MM.1S (cell line): ENCODE results near the gene KRT73.

Experiments
- DNase-seq: peaks from one replicate; pipeline ENCODE4 v3.0.0-alpha.2; 2015
- H2AFZ ChIP-seq: fragments of 300-600 bp; sonication (generic); 2 replicates; pipeline ENCODE4 v1.6.0; 2016; ENCODE audit warnings: antibody characterized with exemption, low read length
- H3F3A ChIP-seq: fragments of 300-600 bp; sonication (generic); 2 replicates; pipeline ENCODE4 v1.6.1; 2016; ENCODE audit warnings: mild to moderate bottlenecking, antibody characterized with exemption, low read length, moderate library complexity, mixed read lengths; ENCODE audit not compliant: insufficient read depth
- H3K27ac ChIP-seq: fragments of 300-600 bp; sonication (generic); 2 replicates; pipeline ENCODE4 v1.5.1; 2016; ENCODE audit warnings: mild to moderate bottlenecking, low read length
- H3K27me3 ChIP-seq: fragments of 300-600 bp; sonication (generic); replicated peaks from 2 replicates; pipeline ENCODE4 v1.6.0; 2016; ENCODE audit warnings: low read length; ENCODE audit not compliant: insufficient read depth
- H3K36me3 ChIP-seq: fragments of 300-600 bp; sonication (generic); replicated peaks from 2 replicates; pipeline ENCODE4 v1.6.1; 2016; ENCODE audit warnings: mild to moderate bottlenecking, low read length, mixed read lengths; ENCODE audit not compliant: insufficient read depth
- H3K4me1 ChIP-seq: fragments of 300-600 bp; sonication (generic); 2 replicates; pipeline ENCODE4 v1.6.1; 2016; ENCODE audit warnings: low read length, mixed read lengths
- H3K4me2 ChIP-seq: fragments of 300-600 bp; sonication (generic); 2 replicates; pipeline ENCODE4 v1.6.0; 2016; ENCODE audit warnings: low read depth, low read length
- H3K4me3 ChIP-seq: fragments of 300-600 bp; sonication (generic); 2 replicates; pipeline ENCODE4 v1.5.1; 2016; ENCODE audit warnings: low read length, mixed read lengths
- H3K79me2 ChIP-seq: fragments of 300-600 bp; sonication (generic); 2 replicates; pipeline ENCODE4 v1.6.1; 2016; ENCODE audit warnings: mixed run types, low read length, mixed read lengths
- H3K9ac ChIP-seq: fragments of 300-600 bp; sonication (generic); 2 replicates; pipeline ENCODE4 v1.6.1; 2016; ENCODE audit warnings: low read length, mixed read lengths
- H3K9me2 ChIP-seq: fragments of 300-600 bp; sonication (generic); replicated peaks from 2 replicates; pipeline ENCODE4 v1.6.1; 2016; ENCODE audit warnings: mild to moderate bottlenecking, low read length, mixed read lengths; ENCODE audit not compliant: insufficient read depth
- H3K9me3 ChIP-seq: fragments of 300-600 bp; sonication (generic); replicated peaks from 2 replicates; pipeline ENCODE4 v1.6.1; 2016; ENCODE audit warnings: mild to moderate bottlenecking, low read length, mixed read lengths; ENCODE audit not compliant: insufficient read depth
- H4K20me1 ChIP-seq: fragments of 300-600 bp; sonication (generic); 2 replicates; pipeline ENCODE4 v1.6.1; 2016; ENCODE audit warnings: mild to moderate bottlenecking, low read length, moderate library complexity, mixed read lengths; ENCODE audit not compliant: insufficient read depth
- CTCF ChIP-seq: fragments of 300-600 bp; sonication (generic); IDR thresholded peaks from 2 replicates; pipeline ENCODE4 v1.5.1; 2016; ENCODE audit warnings: antibody characterized with exemption, low read length, mixed read lengths
- EZH2 ChIP-seq: fragments of 300-600 bp; sonication (generic); optimal IDR thresholded peaks from 2 replicates; pipeline ENCODE3; 2017; ENCODE audit warnings: low read depth, mild to moderate bottlenecking, antibody characterized with exemption, low read length, mixed read lengths
- EZH2phosphoT487 ChIP-seq: fragments of 300-600 bp; sonication (generic); IDR thresholded peaks from 2 replicates; pipeline ENCODE4 v1.6.1; 2018; ENCODE audit warnings: antibody characterized with exemption, low read length

KRT73 gene

GRCh38 chr12:52627395-52628110 lies 9.2 kb upstream of the KRT73 start:
- Histone ChIP-seq H3K79me2 (no peaks in the 10 kb centered on the region), H3K36me3 (no peaks in the 10 kb centered on the region), H3K4me3 (no peak overlapping the region), H3K4me1 (no peaks in the 10 kb centered on the region), H3F3A (no peaks in the 10 kb centered on the region), H4K20me1 (no peaks in the 10 kb centered on the region), H3K4me2 (no peak overlapping the region), H3K9me3 (no peaks in the 10 kb centered on the region), H3K27me3 (peaks cover 13% of the 10 kb centered on the region), H2AFZ (no peak overlapping the region), H3K9ac (no peak overlapping the region), H3K9me2 (no peaks in the 10 kb centered on the region), H3K27ac (no peak overlapping the region)
- TF ChIP-seq EZH2 (no peak), CTCF (no peak), EZH2phosphoT487 (no peak)
- no peak for DNase-seq

GRCh38 chr12:52622349-52622748 lies 4.0 kb upstream of the KRT73 start:
- no peaks in the 10 kb centered on the region for H3K79me2 ChIP-seq
- H3K9me2 ChIP-seq: no peaks in the 10 kb centered on the region
- no peaks in the 10 kb centered on the region for H3K9me3 ChIP-seq
- no peak for DNase-seq
- H3K27ac ChIP-seq: no peak overlapping the region
- H3K4me2 ChIP-seq: no peak overlapping the region
- TF ChIP-seq EZH2 (no peak), CTCF (no peak), EZH2phosphoT487 (no peak)
- no peak overlapping the region for H2AFZ ChIP-seq
- H3K9ac ChIP-seq: no peak overlapping the region
- H3K4me3 ChIP-seq: no peak overlapping the region
- no peaks in the 10 kb centered on the region for H3F3A ChIP-seq
- no peaks in the 10 kb centered on the region for H4K20me1 ChIP-seq
- H3K4me1 ChIP-seq: no peaks in the 10 kb centered on the region
- peaks cover 30% of the 10 kb centered on the region for H3K27me3 ChIP-seq
- H3K36me3 ChIP-seq: no peaks in the 10 kb centered on the region

GRCh38 chr12:52618866-52619265 lies 507 bp upstream of the KRT73 start:
- Histone ChIP-seq H3K79me2 (no peaks in the 10 kb centered on the region), H3K27ac (no peak overlapping the region), H3K36me3 (no peaks in the 10 kb centered on the region), H3K9ac (no peak overlapping the region), H4K20me1 (no peaks in the 10 kb centered on the region), H3K9me2 (no peaks in the 10 kb centered on the region), H3K4me1 (no peaks in the 10 kb centered on the region), H3K4me3 (no peak overlapping the region), H3K9me3 (no peaks in the 10 kb centered on the region), H3K27me3 (peaks cover 44% of the 10 kb centered on the region), H3K4me2 (no peak overlapping the region), H3F3A (no peaks in the 10 kb centered on the region), H2AFZ (no peak overlapping the region)
- DNase-seq: no peak
- TF ChIP-seq EZH2 (no peak), EZH2phosphoT487 (no peak), CTCF (no peak)
